ENCODE measurements around the gene RABAC1.

Gene RABAC1

DNA sequence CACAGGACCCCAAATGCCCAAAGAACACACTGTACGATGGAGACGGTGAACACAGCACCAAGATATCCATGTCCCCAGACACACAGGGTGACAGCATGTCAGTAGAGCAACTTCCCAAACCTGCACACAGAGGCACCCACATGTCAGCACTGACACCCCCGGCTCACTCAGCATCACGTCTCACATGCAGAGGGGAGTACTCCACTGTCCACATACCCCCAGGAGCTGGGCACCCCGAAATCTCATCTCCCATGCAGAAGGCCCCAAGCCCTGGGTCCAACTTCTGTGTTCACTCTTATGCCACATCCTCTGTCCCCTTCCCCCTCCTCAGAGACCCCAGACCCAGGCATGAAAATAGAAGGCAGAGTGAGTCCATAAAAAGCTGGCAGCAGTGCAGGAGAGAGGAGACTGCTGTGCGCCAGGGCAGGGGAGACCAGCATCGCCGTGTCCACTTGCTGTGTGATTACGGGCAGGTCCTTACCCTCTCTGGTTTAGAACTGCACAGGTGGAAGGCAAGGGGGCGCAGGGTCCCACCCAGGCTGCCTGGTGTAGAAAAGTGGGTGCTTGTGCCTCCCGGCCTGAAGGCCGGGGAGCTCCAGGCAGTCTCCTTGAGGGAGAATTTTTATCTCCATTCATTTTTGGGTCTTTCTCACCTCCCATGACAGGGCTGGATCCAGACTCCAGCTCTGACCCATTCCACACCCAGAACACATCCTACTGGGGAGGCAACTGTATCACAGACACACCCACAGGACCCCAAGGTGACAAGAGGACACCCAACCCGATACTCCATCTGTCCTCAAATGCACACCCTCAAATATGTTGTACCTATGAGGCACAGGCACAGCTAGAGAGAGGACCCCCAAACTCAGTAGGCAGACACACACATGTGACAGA lies 47.9 kb downstream of the RABAC1 start:
- ATAC-seq: no peak
- no peak for TF ChIP-seq ZNF70 (CRISPR knock-in tag; IDR thresholded peaks at IDR 0.05)
- TF ChIP-seq ZNF8 (CRISPR knock-in tag; IDR thresholded peaks at IDR 0.05): no peak
- no peak for TF ChIP-seq TSHZ2 (CRISPR knock-in tag; IDR thresholded peaks at IDR 0.05)
- no peak for TF ChIP-seq ARNTL (CRISPR knock-in tag; IDR thresholded peaks at IDR 0.05; ENCODE audit: borderline replicate concordance, low read depth)
- TF ChIP-seq OSR1 (CRISPR knock-in tag; IDR thresholded peaks at IDR 0.05): no peak

- no peak for TF ChIP-seq OSR1 (CRISPR knock-in tag; IDR thresholded peaks at IDR 0.05)
- TF ChIP-seq, protein P1, sequence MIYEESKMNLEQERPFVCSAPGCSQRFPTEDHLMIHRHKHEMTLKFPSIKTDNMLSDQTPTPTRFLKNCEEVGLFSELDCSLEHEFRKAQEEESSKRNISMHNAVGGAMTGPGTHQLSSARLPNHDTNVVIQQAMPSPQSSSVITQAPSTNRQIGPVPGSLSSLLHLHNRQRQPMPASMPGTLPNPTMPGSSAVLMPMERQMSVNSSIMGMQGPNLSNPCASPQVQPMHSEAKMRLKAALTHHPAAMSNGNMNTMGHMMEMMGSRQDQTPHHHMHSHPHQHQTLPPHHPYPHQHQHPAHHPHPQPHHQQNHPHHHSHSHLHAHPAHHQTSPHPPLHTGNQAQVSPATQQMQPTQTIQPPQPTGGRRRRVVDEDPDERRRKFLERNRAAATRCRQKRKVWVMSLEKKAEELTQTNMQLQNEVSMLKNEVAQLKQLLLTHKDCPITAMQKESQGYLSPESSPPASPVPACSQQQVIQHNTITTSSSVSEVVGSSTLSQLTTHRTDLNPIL (CRISPR knock-in tag; IDR thresholded peaks at IDR 0.05; ENCODE audit: low read depth): no peak
- TF ChIP-seq ZNF8 (CRISPR knock-in tag; IDR thresholded peaks at IDR 0.05): no peak
- ATAC-seq: no peak
These were observed 48.7 kb downstream of the RABAC1 start for GRCh38 chr19:41910240-41910991.

DNA sequence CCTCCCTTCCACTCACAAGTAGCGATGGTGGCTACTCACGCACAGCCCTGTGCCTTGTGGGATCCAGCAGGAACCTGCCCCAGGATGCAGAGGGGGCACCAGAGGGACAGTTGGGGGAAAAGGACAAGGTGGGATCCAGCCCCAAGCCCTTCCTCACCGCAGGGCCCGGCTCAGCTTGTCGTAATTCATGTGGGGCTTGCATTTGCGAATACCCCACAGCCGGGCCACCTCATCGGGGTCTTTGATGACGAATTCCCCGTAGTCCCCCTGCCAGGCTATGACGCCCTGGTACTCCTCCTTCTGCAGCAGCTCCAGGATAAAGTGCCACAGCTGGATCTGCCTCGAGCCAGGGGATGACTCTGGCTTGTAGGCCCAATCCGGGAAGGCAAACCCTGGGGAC lies 49.4 kb downstream of the RABAC1 start:
- TF ChIP-seq PPARA (CRISPR knock-in tag; IDR thresholded peaks at IDR 0.05; ENCODE audit: borderline replicate concordance) (no peak), ISL1 (CRISPR knock-in tag; IDR thresholded peaks at IDR 0.05) (no peak), ZNF565 (CRISPR knock-in tag; conservative IDR thresholded peaks at IDR 0.05; ENCODE audit: low read depth) (no peak), ZC3H10 (CRISPR knock-in tag; IDR thresholded peaks at IDR 0.05) (no peak), ESRRG (CRISPR knock-in tag; IDR thresholded peaks at IDR 0.05) (no peak), CSRNP3 (CRISPR knock-in tag; IDR thresholded peaks at IDR 0.05) (no peak), PATZ1 (CRISPR knock-in tag; IDR thresholded peaks at IDR 0.05; ENCODE audit: borderline replicate concordance) (no peak), ARNTL (CRISPR knock-in tag; IDR thresholded peaks at IDR 0.05; ENCODE audit: borderline replicate concordance, low read depth) (no peak), SNAI2 (CRISPR knock-in tag; IDR thresholded peaks at IDR 0.05) (no peak), TOX (CRISPR knock-in tag; IDR thresholded peaks at IDR 0.05; ENCODE audit: borderline replicate concordance) (no peak), TSHZ2 (CRISPR knock-in tag; IDR thresholded peaks at IDR 0.05) (no peak), CSDC2 (CRISPR knock-in tag; IDR thresholded peaks at IDR 0.05) (no peak), TCF4 (CRISPR knock-in tag; IDR thresholded peaks at IDR 0.05; ENCODE audit: borderline replicate concordance) (no peak), RARB (CRISPR knock-in tag; IDR thresholded peaks at IDR 0.05) (no peak), ZNF70 (CRISPR knock-in tag; IDR thresholded peaks at IDR 0.05) (no peak), ZNF8 (CRISPR knock-in tag; IDR thresholded peaks at IDR 0.05) (no peak), OSR1 (CRISPR knock-in tag; IDR thresholded peaks at IDR 0.05) (no peak)
- TF ChIP-seq, protein P2, sequence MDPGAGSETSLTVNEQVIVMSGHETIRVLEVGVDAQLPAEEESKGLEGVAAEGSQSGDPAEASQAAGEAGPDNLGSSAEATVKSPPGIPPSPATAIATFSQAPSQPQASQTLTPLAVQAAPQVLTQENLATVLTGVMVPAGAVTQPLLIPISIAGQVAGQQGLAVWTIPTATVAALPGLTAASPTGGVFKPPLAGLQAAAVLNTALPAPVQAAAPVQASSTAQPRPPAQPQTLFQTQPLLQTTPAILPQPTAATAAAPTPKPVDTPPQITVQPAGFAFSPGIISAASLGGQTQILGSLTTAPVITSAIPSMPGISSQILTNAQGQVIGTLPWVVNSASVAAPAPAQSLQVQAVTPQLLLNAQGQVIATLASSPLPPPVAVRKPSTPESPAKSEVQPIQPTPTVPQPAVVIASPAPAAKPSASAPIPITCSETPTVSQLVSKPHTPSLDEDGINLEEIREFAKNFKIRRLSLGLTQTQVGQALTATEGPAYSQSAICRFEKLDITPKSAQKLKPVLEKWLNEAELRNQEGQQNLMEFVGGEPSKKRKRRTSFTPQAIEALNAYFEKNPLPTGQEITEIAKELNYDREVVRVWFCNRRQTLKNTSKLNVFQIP (CRISPR knock-in tag; IDR thresholded peaks at IDR 0.05; ENCODE audit: borderline replicate concordance, low read depth): no peak
- ATAC-seq: no peak

All from SK-N-SH treated with all-trans-retinoic acid at 6 μM for 48 hours (cell line).